Sigmoid colon (tissue), 4 donors: ENCODE data around the gene UBE2R2.

Experiments
- EP300 ChIP-seq, 4 donors: sonication (generic); formaldehyde crosslinking; IDR thresholded peaks; one replicate each; pipeline ENCODE4 v1.6.1; 2017; ENCODE audit warnings: antibody characterized with exemption in 4 of 4
- POLR2A ChIP-seq, 2 donors: fragments of 450-650 bp; IDR thresholded peaks; one replicate each; pipeline ENCODE4 v1.6.1; 2016; ENCODE audit warnings: antibody characterized with exemption in 2 of 2, mild to moderate bottlenecking in 2 of 2, moderate library complexity in 2 of 2
- POLR2AphosphoS5 ChIP-seq, 4 donors: sonication (generic); formaldehyde crosslinking; IDR thresholded peaks; one replicate each; pipeline ENCODE4 v1.6.1; 2017; ENCODE audit warnings: antibody characterized with exemption in 4 of 4
- TF ChIP-seq, protein P1 (sequence below), 4 experiments: fragments of 450-650 bp in 3 of 4; fragments of 200-600 bp in 1 of 4; IDR thresholded peaks; one replicate each; pipeline ENCODE4 v1.5.1; 2016 to 2019; ENCODE audit warnings: antibody characterized with exemption in 4 of 4, mild to moderate bottlenecking in 3 of 4, moderate library complexity in 2 of 4

- TF ChIP-seq, protein P1, sequence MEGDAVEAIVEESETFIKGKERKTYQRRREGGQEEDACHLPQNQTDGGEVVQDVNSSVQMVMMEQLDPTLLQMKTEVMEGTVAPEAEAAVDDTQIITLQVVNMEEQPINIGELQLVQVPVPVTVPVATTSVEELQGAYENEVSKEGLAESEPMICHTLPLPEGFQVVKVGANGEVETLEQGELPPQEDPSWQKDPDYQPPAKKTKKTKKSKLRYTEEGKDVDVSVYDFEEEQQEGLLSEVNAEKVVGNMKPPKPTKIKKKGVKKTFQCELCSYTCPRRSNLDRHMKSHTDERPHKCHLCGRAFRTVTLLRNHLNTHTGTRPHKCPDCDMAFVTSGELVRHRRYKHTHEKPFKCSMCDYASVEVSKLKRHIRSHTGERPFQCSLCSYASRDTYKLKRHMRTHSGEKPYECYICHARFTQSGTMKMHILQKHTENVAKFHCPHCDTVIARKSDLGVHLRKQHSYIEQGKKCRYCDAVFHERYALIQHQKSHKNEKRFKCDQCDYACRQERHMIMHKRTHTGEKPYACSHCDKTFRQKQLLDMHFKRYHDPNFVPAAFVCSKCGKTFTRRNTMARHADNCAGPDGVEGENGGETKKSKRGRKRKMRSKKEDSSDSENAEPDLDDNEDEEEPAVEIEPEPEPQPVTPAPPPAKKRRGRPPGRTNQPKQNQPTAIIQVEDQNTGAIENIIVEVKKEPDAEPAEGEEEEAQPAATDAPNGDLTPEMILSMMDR (IDR thresholded peaks at IDR 0.05) = peak in 3 of 4 experiments; percentile 35 to 50 (median 46)
- no peak for TF ChIP-seq POLR2A (IDR thresholded peaks at IDR 0.05)
- TF ChIP-seq POLR2AphosphoS5 (IDR thresholded peaks at IDR 0.05) = no peak
- no peak for TF ChIP-seq EP300 (IDR thresholded peaks at IDR 0.05)
Measured at GRCh38 chr9:33921967-33922895, 105.3 kb downstream of the UBE2R2 start.
